Pancreas (tissue), 10 donors: ENCODE data around the gene AMIGO3. TPM values are rescaled to one million over a fixed set of nuclear protein-coding genes. Genes with fewer than 3 reads are reported as not detected.

Source experiments
- ATAC-seq, 4 donors: fragments of 200-7000 bp; cut with Tn5 transposase; one replicate each; pipeline versions ENCODE4 v1.8.0 to v1.9.1; 2020; ENCODE audit warnings: mild to moderate bottlenecking in 4 of 4, moderate library complexity in 4 of 4
- DNase-seq, 6 donors: peaks; one replicate each; pipeline ENCODE4 v3.0.0-alpha.2; 2020
- FAIRE-seq: peaks from 2 replicates; lab custom pipeline; 2012; peaks lifted over from hg19 to GRCh38; lab: Jason Lieb, UNC
- H3K27ac ChIP-seq, 4 donors: fragments of 200-600 bp; sonication (generic); 1 replicate in 3 of 4; 2 replicates in 1 of 4; pipeline versions ENCODE4 v1.5.0 to v1.8.0; 2020
- H3K27me3 ChIP-seq, 4 donors: fragments of 200-600 bp; one replicate each; pipeline ENCODE4 v1.8.0; 2021
- H3K36me3 ChIP-seq, 3 donors: fragments of 200-600 bp; sonication (generic) in 1 of 3; one replicate each; pipeline versions ENCODE4 v1.5.0 to v1.8.0; 2020 to 2021
- H3K4me1 ChIP-seq, 3 donors: fragments of 200-600 bp; one replicate each; pipeline ENCODE4 v1.8.0; 2021
- H3K4me3 ChIP-seq, 4 donors: fragments of 200-600 bp; sonication (generic) in 2 of 4; one replicate each; pipeline versions ENCODE4 v1.5.0 to v1.8.0; 2020 to 2021
- H3K9me3 ChIP-seq, 4 donors: fragments of 200-600 bp; one replicate each; pipeline ENCODE4 v1.8.0; 2021
- CTCF ChIP-seq, 4 donors: fragments of 200-600 bp; sonication (generic) in 3 of 4; IDR thresholded peaks; one replicate each; pipeline versions ENCODE4 v1.5.0 to v1.8.0; 2021; ENCODE audit warnings: antibody characterized with exemption in 4 of 4
- WGBS, 2 donors: extraction: QIAGEN DNeasy Blood & Tissue Kit; methylation state at CpG; one replicate each; pipeline ENCODE4 v1.1.7; 2013; 5-methylcytosine and 5-hydroxymethylcytosine counted together
- intact Hi-C, 3 donors: fragments of 100-400 bp; cut with DNase I; formaldehyde crosslinking; loops; one replicate each; pipeline versions ENCODE4 v1.11.1 to v1.14.2; 2022
- polyA plus RNA-seq, 2 donors: library from polyadenylated mRNA; stranded (reverse); fragments of 200-250 nt; gene quantifications; one replicate each; pipeline ENCODE4 v1.2.3, GENCODE V29; 2013
- total RNA-seq, 6 donors: library from RNA; stranded (reverse); fragmentation: NEBNext Ultra II Directional in 4 of 6; extraction: Animal tissue kit (Norgen Biotek cat#: 25700) in 4 of 6; gene quantifications; one replicate each; pipeline versions ENCODE4 v1.2.1 to v1.2.4, GENCODE V29; 2021 to 2023
- donor health status: healthy with polysubstance abuse.
- donor health status: DM: no; HTN: no; CAD: no; lungs with moderate emphysema.
- donor health status: DM: no; HTN: no; CAD: no.
- donor health status: control.
- donor health status: control.
- donor health status: Bipolar disorder and iron deficiency.
- donor health status: DM: yes; HTN: yes; CAD: no.
- donor health status: DM: no; HTN: no; CAD: no.
- donor health status: DM: no; HTN: no; CAD: no.
- donor health status: DM: yes; HTN: yes; CAD: no.

Gene AMIGO3
- total and polyA plus RNA-seq, 8 donors: 3.9 to 4.0 TPM; not detected in 6

DNA sequence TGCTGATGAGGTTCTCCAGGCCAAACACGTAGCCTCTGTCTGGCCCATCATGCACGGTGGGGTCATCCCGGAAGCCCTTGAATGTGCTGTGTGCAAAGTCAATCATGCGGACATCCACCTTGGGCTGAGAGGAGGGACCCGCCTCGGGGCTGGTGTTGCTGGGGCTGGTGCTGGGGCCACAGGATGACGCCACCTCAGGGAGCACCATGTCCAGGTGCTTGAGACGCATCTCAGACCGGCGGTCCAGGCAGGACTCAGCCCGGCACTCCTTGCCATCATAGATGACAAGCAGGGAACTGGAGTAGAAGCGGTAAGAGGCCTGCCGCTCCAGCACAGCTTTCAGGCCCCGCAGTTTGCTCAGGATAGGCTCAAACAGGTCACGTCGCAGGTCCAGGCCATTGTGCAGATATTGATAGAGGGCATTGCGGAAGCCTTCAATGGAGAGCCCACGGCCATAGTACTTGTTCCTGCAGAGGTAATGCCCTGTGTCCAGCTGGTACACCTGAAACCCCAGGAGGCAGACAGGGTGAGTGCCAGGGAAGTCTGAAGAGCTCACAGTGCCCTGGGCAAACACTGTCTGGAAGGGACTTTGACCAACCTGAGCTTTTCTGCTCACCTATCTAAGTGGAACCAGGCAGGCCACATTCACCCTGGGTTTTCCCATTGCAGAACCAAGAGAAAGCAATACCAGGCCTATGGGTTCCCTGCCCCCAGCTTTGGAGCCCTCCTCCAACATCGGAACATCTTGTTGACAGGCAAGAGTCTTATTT lies 7.9 kb upstream of the AMIGO3 start:
- TF ChIP-seq CTCF (IDR thresholded peaks at IDR 0.05): no peak
- Histone ChIP-seq H3K4me1 (peaks cover 4 to 10% (median 10%) of the 10 kb centered on the region in 3 donors), H3K27ac (no peak overlapping the region), H3K27me3 (no peaks in the 10 kb centered on the region), H3K4me3 (no peak overlapping the region), H3K9me3 (no peaks in the 10 kb centered on the region), H3K36me3 (peaks cover 0 to 36% (median 8%) of the 10 kb centered on the region in 3 donors)
- DNase-seq: peak in 2 of 6 donors; percentile 13 to 71
- FAIRE-seq: no peak
- WGBS, 2 donors: 88 to 90% methylated on average over 19 of the region's 19 CpGs
- intact Hi-C loops: no loop called here
- ATAC-seq: no peak

DNA sequence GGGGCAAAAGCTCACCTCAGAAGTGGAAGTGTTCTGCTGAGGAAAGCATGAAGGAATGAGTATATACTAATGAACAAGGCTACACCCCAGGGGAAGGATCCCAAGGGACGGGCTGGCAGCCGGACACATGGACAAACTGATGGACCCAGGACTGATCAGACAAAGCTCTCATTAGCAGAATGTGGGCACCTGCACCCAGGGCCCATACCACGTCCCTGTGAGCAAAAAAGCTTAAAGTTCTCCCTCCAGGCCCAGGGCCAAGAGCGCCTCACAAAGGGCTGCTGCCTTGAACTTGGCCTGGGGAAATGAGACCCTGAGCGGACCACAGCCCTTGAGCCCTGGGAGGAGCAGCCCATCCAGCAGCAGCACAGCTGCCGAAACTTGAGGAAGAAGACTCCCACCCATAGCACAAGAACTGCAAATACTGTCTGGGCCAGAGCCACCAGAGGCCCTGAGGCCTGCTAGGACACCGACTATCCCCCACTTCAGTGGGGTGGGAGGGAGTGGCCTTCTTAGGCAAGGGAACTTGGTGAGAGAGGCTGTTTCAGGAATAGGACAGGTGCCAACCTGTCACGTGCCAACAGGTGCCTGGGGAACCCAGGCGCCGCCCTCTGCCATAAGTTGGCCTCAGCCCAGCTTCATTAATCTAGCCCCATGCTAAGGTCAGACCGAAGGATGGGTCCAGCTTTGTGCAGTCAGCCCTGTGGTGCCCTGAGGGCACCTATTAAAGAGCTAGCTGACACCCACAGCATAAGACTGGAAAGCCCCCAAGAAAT lies 6.6 kb upstream of the AMIGO3 start:
- no peak overlapping the region for H3K4me3 ChIP-seq
- H3K27ac ChIP-seq: no peak overlapping the region
- peak in 3 of 6 donors; percentile 34 to 65 (median 50) for DNase-seq
- H3K4me1 ChIP-seq: peaks cover 4 to 14% (median 10%) of the 10 kb centered on the region in 3 donors
- no peak for ATAC-seq
- TF ChIP-seq CTCF (IDR thresholded peaks at IDR 0.05): no peak
- H3K27me3 ChIP-seq: no peaks in the 10 kb centered on the region
- no peaks in the 10 kb centered on the region for H3K9me3 ChIP-seq
- no peak for FAIRE-seq
- WGBS, 2 donors: 72 to 76% methylated on average over 11 of the region's 11 CpGs
- intact Hi-C loops: no loop called here
- peaks cover 0 to 33% (median 10%) of the 10 kb centered on the region in 3 donors for H3K36me3 ChIP-seq

DNA sequence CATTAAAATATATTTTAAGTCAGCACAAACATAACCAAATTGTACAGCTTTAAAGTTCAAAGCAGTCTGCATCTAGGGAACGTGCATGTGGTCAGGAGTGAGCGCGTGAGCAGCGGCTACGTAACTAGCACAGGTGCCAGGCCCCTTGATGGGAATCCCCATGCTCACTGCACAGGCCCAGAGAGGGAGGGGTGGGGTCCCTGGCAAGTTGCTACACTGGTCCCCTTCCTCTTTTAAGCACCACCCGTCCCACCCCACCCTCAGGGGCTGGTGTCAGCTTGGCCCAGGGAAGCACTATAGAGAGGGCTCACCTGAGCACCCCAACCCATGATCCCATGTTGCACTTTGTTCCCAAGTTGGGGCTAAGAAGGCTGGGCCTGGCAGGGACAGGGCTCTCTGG lies 5.1 kb upstream of the AMIGO3 start:
- peak in 5 of 6 donors; percentile 31 to 74 (median 56) for DNase-seq
- TF ChIP-seq CTCF (IDR thresholded peaks at IDR 0.05): no peak
- intact Hi-C loops: no loop called here
- Histone ChIP-seq H3K4me1 (peaks cover 4 to 17% (median 10%) of the 10 kb centered on the region in 3 donors), H3K27me3 (no peaks in the 10 kb centered on the region), H3K36me3 (peaks cover 0 to 20% (median 10%) of the 10 kb centered on the region in 3 donors), H3K4me3 (peak overlapping the region in 3 of 4 donors; percentile 96 to 100 (median 100)), H3K9me3 (no peaks in the 10 kb centered on the region), H3K27ac (peak overlapping the region; percentile 94 to 100 (median 98))
- no peak for FAIRE-seq
- 12 to 20% methylated on average over 6 of the region's 6 CpGs for WGBS, 2 donors
- ATAC-seq: no peak

- WGBS, 2 donors: 0% methylated on average over 85 to 102 of the region's 102 CpGs
- peaks cover 0 to 20% (median 10%) of the 10 kb centered on the region in 3 donors for H3K36me3 ChIP-seq
- TF ChIP-seq CTCF (IDR thresholded peaks at IDR 0.05): no peak
- H3K27ac ChIP-seq: peak within 1 kb of the TSS; percentile 94 to 100 (median 98)
- H3K27me3 ChIP-seq: no peaks in the 10 kb centered on the region
- peaks cover 4 to 17% (median 10%) of the 10 kb centered on the region in 3 donors for H3K4me1 ChIP-seq
- FAIRE-seq (no peak), ATAC-seq (peak; percentile 81 to 88 (median 84)), DNase-seq (peak; percentile 97 to 99 (median 98))
- H3K4me3 ChIP-seq: peak within 1 kb of the TSS; percentile 90 to 100 (median 98)
- intact Hi-C loops: no loop called here
- H3K9me3 ChIP-seq: no peaks in the 10 kb centered on the region
Observed at GRCh38 chr3:49723628-49724551, 4.4 kb upstream of the AMIGO3 start, which contains the start of gene GMPPB. GMPPB (minus strand) TSS chr3:49723951; CDS start chr3:49723726, 225 bp downstream.
